CD4-positive, alpha-beta memory T cell (primary cell): Measurements from ENCODE around the gene LCP2. TPM values are rescaled to one million over a fixed set of nuclear protein-coding genes. Genes with fewer than 3 reads are reported as not detected.

Experiments used
- CTCF ChIA-PET: fragments of 350-600 bp; sonication (Branson Sonifier 250); formaldehyde crosslinking; loops from one replicate; lab custom pipeline; 2021; ENCODE audit warnings: inconsistent platforms; ENCODE audit not compliant: partially characterized antibody; lab: Charles Lee
- POLR2A ChIA-PET: fragments of 350-600 bp; sonication (Branson Sonifier 250); formaldehyde crosslinking; loops from one replicate; lab custom pipeline; 2021; ENCODE audit not compliant: partially characterized antibody; lab: Charles Lee
- DNase-seq, 5 donors: peaks; one replicate each; pipeline versions ENCODE4 v3.0.0 to v3.0.0-alpha.2; 2020 to 2022; ENCODE audit warnings: mixed read lengths in 1 of 5
- H3K27ac ChIP-seq: one replicate; pipeline ENCODE4 v1.7.0; 2013; ENCODE audit warnings: low read depth, low read length
- H3K27me3 ChIP-seq: 2 replicates; pipeline ENCODE4 v1.7.0; 2013; ENCODE audit warnings: mild to moderate bottlenecking, low read length, moderate library complexity; ENCODE audit not compliant: insufficient read depth
- H3K36me3 ChIP-seq: 2 replicates; pipeline ENCODE4 v1.7.0; 2013; ENCODE audit warnings: mild to moderate bottlenecking, low read length, moderate library complexity; ENCODE audit not compliant: insufficient read depth
- H3K4me1 ChIP-seq: 2 replicates; pipeline ENCODE4 v1.7.0; 2013; ENCODE audit warnings: mild to moderate bottlenecking, low read length, moderate library complexity; ENCODE audit not compliant: insufficient read depth
- H3K4me3 ChIP-seq, 2 donors: one replicate each; pipeline ENCODE4 v1.7.0; 2013; ENCODE audit warnings: low read length in 2 of 2, mild to moderate bottlenecking in 1 of 2
- H3K9me3 ChIP-seq, 2 donors: one replicate each; pipeline ENCODE4 v1.7.0; 2013; ENCODE audit warnings: low read length in 2 of 2, control low read depth in 1 of 2; ENCODE audit not compliant: control insufficient read depth in 1 of 2
- H3K27ac Mint-ChIP-seq, 7 donors: one replicate each; pipeline ENCODE4 v1.8.0; 2020 to 2021; ENCODE audit warnings: mixed read lengths in 7 of 7, mild to moderate bottlenecking in 6 of 7, inconsistent platforms in 3 of 7, moderate library complexity in 3 of 7
- H3K27me3 Mint-ChIP-seq, 2 donors: one replicate each; pipeline ENCODE4 v1.8.0; 2020 to 2021; ENCODE audit warnings: mixed read lengths in 2 of 2
- H3K36me3 Mint-ChIP-seq, 2 donors: one replicate each; pipeline ENCODE4 v1.8.0; 2020 to 2021; ENCODE audit warnings: mixed read lengths in 2 of 2, inconsistent platforms in 1 of 2, mild to moderate bottlenecking in 1 of 2
- H3K4me1 Mint-ChIP-seq, 4 donors: one replicate each; pipeline ENCODE4 v1.8.0; 2020 to 2021; ENCODE audit warnings: mixed read lengths in 4 of 4, mild to moderate bottlenecking in 1 of 4
- H3K4me3 Mint-ChIP-seq, 8 donors: one replicate each; pipeline ENCODE4 v1.8.0; 2020 to 2021; ENCODE audit warnings: mixed read lengths in 8 of 8, mild to moderate bottlenecking in 7 of 8, moderate library complexity in 6 of 8, inconsistent platforms in 3 of 8
- H3K9me3 Mint-ChIP-seq, 8 donors: one replicate each; pipeline ENCODE4 v1.8.0; 2020 to 2021; ENCODE audit warnings: mixed read lengths in 8 of 8, mild to moderate bottlenecking in 5 of 8, inconsistent platforms in 3 of 8, moderate library complexity in 1 of 8
- intact Hi-C: fragments of 100-400 bp; cut with micrococcal nuclease; formaldehyde crosslinking; loops from one replicate; pipeline ENCODE4 v1.15.1; 2023
- polyA plus RNA-seq, 2 donors: library from polyadenylated mRNA; unstranded; fragments of 300-500 nt; fragmentation: Illumina TruSeq; gene quantifications; one replicate each; pipeline ENCODE4 v1.2.3, GENCODE V29; 2021
- total RNA-seq, 2 experiments: library from RNA; stranded (reverse); gene quantifications; one replicate each; pipeline ENCODE4 v1.2.3, GENCODE V29; 2021

LCP2 gene
- total and polyA plus RNA-seq, 4 experiments from 2014 or later = 117 to 318 (median 275) TPM

GRCh38 chr5:170319301-170319700, 21.7 kb upstream of the LCP2 start:
- intact Hi-C loops = no loop called here
- H3K36me3 Mint-ChIP-seq = no peaks in the 10 kb centered on the region

DNA sequence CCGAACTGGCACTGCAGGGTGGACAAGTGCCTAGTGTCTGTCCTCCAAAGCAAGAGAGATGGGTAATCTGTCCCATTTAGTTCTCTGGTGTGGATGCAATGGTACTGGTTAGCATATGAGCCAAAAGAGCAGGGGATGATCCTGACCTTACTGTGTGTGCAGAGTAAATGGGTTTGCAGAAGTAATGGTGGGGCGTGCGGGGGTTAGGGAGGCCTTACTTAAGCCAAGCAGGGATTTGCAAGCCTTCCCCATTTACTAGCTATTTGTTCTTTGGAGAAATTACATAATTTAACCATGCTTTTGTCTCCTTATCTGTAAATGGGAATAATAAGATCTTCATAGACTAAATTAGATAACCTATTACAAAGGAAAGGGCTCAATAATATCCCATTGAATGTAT, 19.9 kb upstream of the LCP2 start:
- H3K4me1 Mint-ChIP-seq = peaks cover 27 to 50% (median 37%) of the 10 kb centered on the region in 4 donors
- no peaks in the 10 kb centered on the region for H3K27me3 ChIP-seq
- no peaks in the 10 kb centered on the region for H3K9me3 Mint-ChIP-seq
- ChIA-PET CTCF (interaction anchor here (2.0 kb wide), 1 partner anchor 13 kb away, joined by 7 read pairs; no protein-coding TSS in a partner anchor), POLR2A (interaction anchor here (1.1 to 4.9 kb wide), 3 partner anchors 13 to 35 kb away, joined by 3 to 31 read pairs (median 14); no protein-coding TSS in a partner anchor)
- H3K27ac Mint-ChIP-seq = no peak overlapping the region
- H3K4me3 Mint-ChIP-seq = no peak overlapping the region
- intact Hi-C loops = no loop called here
- no peaks in the 10 kb centered on the region for H3K36me3 ChIP-seq
- no peak for DNase-seq
- H3K9me3 ChIP-seq = no peaks in the 10 kb centered on the region
- H3K36me3 Mint-ChIP-seq = no peaks in the 10 kb centered on the region
- no peak overlapping the region for H3K4me3 ChIP-seq
- no peaks in the 10 kb centered on the region for H3K27me3 Mint-ChIP-seq
- H3K4me1 ChIP-seq = peaks cover 32% of the 10 kb centered on the region
- H3K27ac ChIP-seq = no peak overlapping the region

More at GRCh38 chr5:170319301-170319700, 21.7 kb upstream of the LCP2 start:
- ChIA-PET POLR2A (interaction anchor here (1.1 to 4.9 kb wide), 9 partner anchors 9 to 40 kb away, joined by 3 to 31 read pairs (median 7); partner anchors contain the start of gene LCP2), CTCF (interaction anchor here (1.0 to 3.5 kb wide), 4 partner anchors 7 to 14 kb away, joined by 3 to 13 read pairs (median 4); no protein-coding TSS in a partner anchor)
- H3K27ac ChIP-seq = no peak overlapping the region
- H3K27me3 ChIP-seq = no peaks in the 10 kb centered on the region
- H3K4me1 ChIP-seq = peaks cover 14% of the 10 kb centered on the region
- H3K4me3 Mint-ChIP-seq = peak overlapping the region in 3 of 8 donors; percentile 10 to 46 (median 43)
- H3K36me3 ChIP-seq = no peaks in the 10 kb centered on the region
- no peak for DNase-seq
- no peaks in the 10 kb centered on the region for H3K9me3 ChIP-seq
- H3K4me1 Mint-ChIP-seq = peaks cover 12 to 32% (median 21%) of the 10 kb centered on the region in 4 donors
- H3K4me3 ChIP-seq = no peak overlapping the region
- no peaks in the 10 kb centered on the region for H3K27me3 Mint-ChIP-seq
- H3K27ac Mint-ChIP-seq = peak overlapping the region in 1 of 7 donors; percentile 48
- no peaks in the 10 kb centered on the region for H3K9me3 Mint-ChIP-seq

- ChIA-PET CTCF (interaction anchor here (0.7 to 2.0 kb wide), 5 partner anchors 14 to 21 kb away, joined by 3 to 7 read pairs (median 4); no protein-coding TSS in a partner anchor), POLR2A (interaction anchor here (1.1 to 4.9 kb wide), 2 partner anchors 14 kb away, joined by 4 to 31 read pairs; no protein-coding TSS in a partner anchor)
- peaks cover 32 to 56% (median 42%) of the 10 kb centered on the region in 4 donors for H3K4me1 Mint-ChIP-seq
- Histone ChIP-seq H3K9me3 (no peaks in the 10 kb centered on the region), H3K27ac (no peak overlapping the region), H3K4me3 (no peak overlapping the region), H3K27me3 (no peaks in the 10 kb centered on the region), H3K36me3 (no peaks in the 10 kb centered on the region), H3K4me1 (peaks cover 37% of the 10 kb centered on the region)
- H3K9me3 Mint-ChIP-seq = no peaks in the 10 kb centered on the region
- intact Hi-C loops = no loop called here
- DNase-seq = no peak
- H3K4me3 Mint-ChIP-seq = no peak overlapping the region
- no peaks in the 10 kb centered on the region for H3K27me3 Mint-ChIP-seq
- H3K36me3 Mint-ChIP-seq = no peaks in the 10 kb centered on the region
- H3K27ac Mint-ChIP-seq = peak overlapping the region in 1 of 7 donors; percentile 59
Observed at GRCh38 chr5:170316937-170317336, 19.4 kb upstream of the LCP2 start.

DNA sequence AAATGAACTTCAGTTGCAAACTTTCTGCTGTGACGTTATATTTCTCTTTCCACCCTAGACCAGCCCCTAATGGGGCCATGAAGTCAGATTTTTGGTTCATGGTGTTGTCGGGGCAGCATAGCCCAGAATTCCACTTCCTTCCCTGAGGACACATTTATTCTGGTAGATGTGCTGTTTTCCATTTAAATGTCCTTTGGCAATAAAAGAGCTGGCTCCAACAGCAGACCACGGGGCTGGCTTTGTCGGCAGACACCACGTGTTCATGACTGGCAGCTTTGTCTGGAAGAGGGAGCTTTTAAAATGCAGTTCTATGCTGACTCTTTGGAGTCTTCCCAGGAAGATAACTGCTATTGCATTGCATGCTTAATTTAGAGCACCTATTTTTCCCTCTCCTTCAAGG, 17.6 kb upstream of the LCP2 start:
- ChIA-PET CTCF (interaction anchor here (1.1 to 2.9 kb wide), 6 partner anchors 11 to 41 kb away, joined by 3 to 32 read pairs (median 3); partner anchors contain the start of gene LCP2), POLR2A (interaction anchor here (0.8 to 6.1 kb wide), 5 partner anchors 12 to 41 kb away, joined by 3 to 73 read pairs (median 33); partner anchors contain the start of gene LCP2)
- Mint-ChIP-seq H3K4me1 (peaks cover 46 to 74% (median 56%) of the 10 kb centered on the region in 4 donors), H3K27me3 (no peaks in the 10 kb centered on the region), H3K4me3 (no peak overlapping the region), H3K9me3 (no peaks in the 10 kb centered on the region), H3K36me3 (no peaks in the 10 kb centered on the region), H3K27ac (peak overlapping the region in 4 of 7 donors; percentile 8 to 91 (median 20))
- DNase-seq = no peak
- H3K36me3 ChIP-seq = no peaks in the 10 kb centered on the region
- no peak overlapping the region for H3K4me3 ChIP-seq
- peaks cover 55% of the 10 kb centered on the region for H3K4me1 ChIP-seq
- no peaks in the 10 kb centered on the region for H3K9me3 ChIP-seq
- no peaks in the 10 kb centered on the region for H3K27me3 ChIP-seq
- H3K27ac ChIP-seq = no peak overlapping the region
- intact Hi-C loops = no loop called here

- H3K27me3 ChIP-seq = no peaks in the 10 kb centered on the region
- ChIA-PET CTCF (interaction anchor here (1.1 to 2.9 kb wide), 11 partner anchors 9 to 48 kb away, joined by 3 to 32 read pairs (median 4); partner anchors contain the start of gene LCP2), POLR2A (interaction anchor here (0.8 to 6.1 kb wide), 10 partner anchors 12 to 46 kb away, joined by 3 to 73 read pairs (median 23); partner anchors contain the start of gene LCP2)
- peaks cover 59% of the 10 kb centered on the region for H3K4me1 ChIP-seq
- H3K9me3 ChIP-seq = no peaks in the 10 kb centered on the region
- peak overlapping the region in 4 of 7 donors; percentile 4 to 91 (median 54) for H3K27ac Mint-ChIP-seq
- H3K36me3 Mint-ChIP-seq = no peaks in the 10 kb centered on the region
- no peaks in the 10 kb centered on the region for H3K9me3 Mint-ChIP-seq
- no peak overlapping the region for H3K4me3 Mint-ChIP-seq
- intact Hi-C loops = no loop called here
- no peak for DNase-seq
- H3K4me1 Mint-ChIP-seq = peaks cover 48 to 75% (median 57%) of the 10 kb centered on the region in 4 donors
- H3K4me3 ChIP-seq = no peak overlapping the region
- no peaks in the 10 kb centered on the region for H3K36me3 ChIP-seq
- H3K27ac ChIP-seq = no peak overlapping the region
- no peaks in the 10 kb centered on the region for H3K27me3 Mint-ChIP-seq
Observed at GRCh38 chr5:170314541-170315095, 17.0 kb upstream of the LCP2 start.

DNA sequence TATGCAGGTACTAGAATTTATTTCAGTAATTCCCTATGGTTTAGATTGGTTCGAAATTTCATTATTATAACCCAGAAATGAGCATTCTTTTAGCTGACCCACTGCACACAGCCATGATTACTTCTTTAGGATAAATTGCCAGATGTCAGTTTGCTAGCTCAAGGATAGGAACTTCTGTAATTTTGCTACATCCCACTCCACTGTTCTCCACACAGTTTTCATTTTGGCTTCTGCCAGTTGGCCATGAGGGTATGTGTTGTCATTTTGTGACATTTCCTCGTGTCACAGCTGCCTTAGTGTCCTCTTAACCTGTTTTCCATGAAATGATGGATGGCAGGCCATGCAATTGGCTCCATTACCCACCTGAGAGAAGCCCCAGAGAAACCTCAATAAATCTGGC, 16.2 kb upstream of the LCP2 start:
- Histone ChIP-seq H3K4me3 (peak overlapping the region in 1 of 2 donors; percentile 8), H3K9me3 (no peaks in the 10 kb centered on the region), H3K27ac (peak overlapping the region; percentile 59), H3K4me1 (peaks cover 51% of the 10 kb centered on the region), H3K27me3 (no peaks in the 10 kb centered on the region), H3K36me3 (no peaks in the 10 kb centered on the region)
- Mint-ChIP-seq H3K36me3 (no peaks in the 10 kb centered on the region), H3K4me1 (peaks cover 44 to 71% (median 55%) of the 10 kb centered on the region in 4 donors), H3K4me3 (peak overlapping the region in 6 of 8 donors; percentile 7 to 91 (median 78)), H3K27me3 (no peaks in the 10 kb centered on the region), H3K9me3 (no peaks in the 10 kb centered on the region), H3K27ac (peak overlapping the region; percentile 84 to 97 (median 92))
- ChIA-PET POLR2A (interaction anchor here (0.7 to 6.1 kb wide), 22 partner anchors 9 to 63 kb away, joined by 3 to 73 read pairs (median 4); partner anchors contain the start of gene LCP2), CTCF (interaction anchor here (0.7 to 2.9 kb wide), 18 partner anchors 10 to 88 kb away, joined by 3 to 32 read pairs (median 5); partner anchors contain the start of gene LCP2)
- DNase-seq = no peak
- intact Hi-C loops = loop anchor here (1.0 to 2.0 kb wide), 3 partner anchors 11 to 17 kb away; partner anchors contain the start of gene LCP2
